ENCODE results near the gene LRRC2.
A peak's percentile ranks its signal among the peaks of the same experiment; 100 is the strongest.

Gene LRRC2

DNA sequence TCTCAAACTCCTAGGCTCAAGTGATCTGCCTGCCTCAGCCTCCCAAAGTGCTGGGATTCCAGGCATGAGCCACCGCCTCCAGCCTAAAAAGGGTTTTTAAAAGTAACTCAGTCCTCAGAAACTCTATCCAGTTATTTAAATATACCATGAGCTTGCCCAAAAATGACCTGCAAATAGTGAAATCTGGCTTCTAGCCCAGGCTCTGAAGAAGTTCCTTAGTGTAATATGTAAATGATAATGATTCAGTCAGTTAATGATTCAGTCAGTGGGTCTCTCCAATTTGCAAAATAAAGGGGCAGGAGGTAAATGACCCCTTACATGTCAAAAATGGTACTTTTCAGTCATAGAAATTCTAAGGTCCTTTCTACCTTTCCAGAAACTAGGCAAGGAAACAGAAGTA is 28.8 kb downstream of the LRRC2 start:
- peaks cover 57% of the 10 kb centered on the region for H3K4me1 ChIP-seq (ENCODE audit: low read length)
- H2AFZ ChIP-seq (ENCODE audit: low read length), result 0 out of 2 replicates have a peak overlapping the region, but pooled peaks have one; percentile 2
- H3K4me2 ChIP-seq (ENCODE audit: low read depth, low read length), result peak overlapping the region; percentile 77; the same call in 1 of the 2 replicates

DNA sequence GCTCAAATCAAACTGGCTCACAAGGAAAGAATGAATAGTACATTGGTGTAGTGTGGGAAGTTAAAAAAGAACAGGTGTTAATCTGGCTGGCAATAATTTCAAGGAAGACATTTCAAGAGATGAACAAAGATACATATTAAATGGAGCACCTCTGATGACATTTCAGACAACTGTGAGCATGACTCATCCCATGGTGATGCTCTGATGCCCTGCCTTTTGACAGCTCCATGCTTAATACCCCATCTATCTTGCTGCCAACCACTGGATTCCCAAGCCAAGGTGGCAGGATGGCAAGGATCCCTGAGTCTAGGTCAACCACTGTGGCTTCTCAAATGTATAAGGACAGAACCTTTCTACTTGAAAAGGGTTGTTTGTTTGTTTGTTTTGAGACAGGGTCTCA is 29.3 kb downstream of the LRRC2 start:
- no peaks in the 10 kb centered on the region for H3K79me2 ChIP-seq (ENCODE audit: low read length)
- H3K9me2 ChIP-seq (replicated peaks; ENCODE audit: insufficient read depth, low read length), result no peaks in the 10 kb centered on the region
- H2AFZ ChIP-seq (ENCODE audit: low read length), result no peak overlapping the region
- peaks cover 31% of the 10 kb centered on the region for H3F3A ChIP-seq (ENCODE audit: insufficient read depth, low read length)
- peaks cover 51% of the 10 kb centered on the region for H3K4me1 ChIP-seq (ENCODE audit: low read length)
- no peaks in the 10 kb centered on the region for H4K20me1 ChIP-seq (ENCODE audit: insufficient read depth, low read length)
- H3K27ac ChIP-seq (ENCODE audit: low read length), result peak overlapping the region; percentile 98; the same call in 1 of the 2 replicates
- H3K36me3 ChIP-seq (replicated peaks; ENCODE audit: insufficient read depth, low read length), result no peaks in the 10 kb centered on the region
- H3K4me3 ChIP-seq (ENCODE audit: low read length), result no peak overlapping the region
- no peaks in the 10 kb centered on the region for H3K9me3 ChIP-seq (replicated peaks; ENCODE audit: insufficient read depth, low read length)
- DNase-seq, result no peak
- no peak overlapping the region for H3K4me2 ChIP-seq (ENCODE audit: low read depth, low read length)
- TF ChIP-seq EZH2phosphoT487 (IDR thresholded peaks at IDR 0.05; ENCODE audit: low read length) (no peak), EZH2 (optimal IDR thresholded peaks at IDR 0.05; ENCODE audit: low read depth, low read length) (no peak)
- TF ChIP-seq, protein P1, sequence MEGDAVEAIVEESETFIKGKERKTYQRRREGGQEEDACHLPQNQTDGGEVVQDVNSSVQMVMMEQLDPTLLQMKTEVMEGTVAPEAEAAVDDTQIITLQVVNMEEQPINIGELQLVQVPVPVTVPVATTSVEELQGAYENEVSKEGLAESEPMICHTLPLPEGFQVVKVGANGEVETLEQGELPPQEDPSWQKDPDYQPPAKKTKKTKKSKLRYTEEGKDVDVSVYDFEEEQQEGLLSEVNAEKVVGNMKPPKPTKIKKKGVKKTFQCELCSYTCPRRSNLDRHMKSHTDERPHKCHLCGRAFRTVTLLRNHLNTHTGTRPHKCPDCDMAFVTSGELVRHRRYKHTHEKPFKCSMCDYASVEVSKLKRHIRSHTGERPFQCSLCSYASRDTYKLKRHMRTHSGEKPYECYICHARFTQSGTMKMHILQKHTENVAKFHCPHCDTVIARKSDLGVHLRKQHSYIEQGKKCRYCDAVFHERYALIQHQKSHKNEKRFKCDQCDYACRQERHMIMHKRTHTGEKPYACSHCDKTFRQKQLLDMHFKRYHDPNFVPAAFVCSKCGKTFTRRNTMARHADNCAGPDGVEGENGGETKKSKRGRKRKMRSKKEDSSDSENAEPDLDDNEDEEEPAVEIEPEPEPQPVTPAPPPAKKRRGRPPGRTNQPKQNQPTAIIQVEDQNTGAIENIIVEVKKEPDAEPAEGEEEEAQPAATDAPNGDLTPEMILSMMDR (IDR thresholded peaks at IDR 0.05; ENCODE audit: low read length), result no peak
- H3K27me3 ChIP-seq (replicated peaks; ENCODE audit: insufficient read depth, low read length), result no peaks in the 10 kb centered on the region
- H3K9ac ChIP-seq (ENCODE audit: low read length), result no peak overlapping the region

More for the DNA sequence above, 28.8 kb downstream of the LRRC2 start:
- H3K9me3 ChIP-seq (replicated peaks; ENCODE audit: insufficient read depth, low read length), result no peaks in the 10 kb centered on the region
- H3K9me2 ChIP-seq (replicated peaks; ENCODE audit: insufficient read depth, low read length), result no peaks in the 10 kb centered on the region
- no peaks in the 10 kb centered on the region for H3K36me3 ChIP-seq (replicated peaks; ENCODE audit: insufficient read depth, low read length)
- H4K20me1 ChIP-seq (ENCODE audit: insufficient read depth, low read length), result no peaks in the 10 kb centered on the region
- DNase-seq, result no peak
- no peak for TF ChIP-seq EZH2phosphoT487 (IDR thresholded peaks at IDR 0.05; ENCODE audit: low read length)
- TF ChIP-seq EZH2 (optimal IDR thresholded peaks at IDR 0.05; ENCODE audit: low read depth, low read length), result no peak
- TF ChIP-seq, protein P1 (IDR thresholded peaks at IDR 0.05; ENCODE audit: low read length), result no peak
- no peaks in the 10 kb centered on the region for H3K27me3 ChIP-seq (replicated peaks; ENCODE audit: insufficient read depth, low read length)
- peak overlapping the region; percentile 89 for H3K9ac ChIP-seq (ENCODE audit: low read length)
- peak overlapping the region; percentile 98 for H3K27ac ChIP-seq (ENCODE audit: low read length)
- peaks cover 31% of the 10 kb centered on the region for H3F3A ChIP-seq (ENCODE audit: insufficient read depth, low read length)
- H3K4me3 ChIP-seq (ENCODE audit: low read length), result no peak overlapping the region
- no peaks in the 10 kb centered on the region for H3K79me2 ChIP-seq (ENCODE audit: low read length)

DNA sequence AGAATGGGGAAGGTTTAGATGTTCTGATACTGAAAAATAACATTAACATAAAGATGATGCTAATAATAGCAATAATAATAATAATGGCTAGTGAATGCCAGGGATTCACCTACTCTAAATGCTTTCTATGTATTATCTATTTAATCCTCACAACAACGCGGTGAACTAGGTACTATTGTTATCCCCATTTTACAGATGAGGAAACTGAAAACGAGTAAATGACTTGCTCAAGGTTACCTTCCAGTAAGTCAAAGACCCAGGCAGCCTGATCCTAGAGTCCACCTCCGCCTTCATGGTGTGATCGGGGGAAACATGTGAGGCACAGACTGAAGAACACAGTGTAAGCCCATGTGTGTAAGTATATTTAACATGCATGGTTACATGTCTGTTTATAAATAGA is 30.4 kb downstream of the LRRC2 start:
- H3K4me2 ChIP-seq (ENCODE audit: low read depth, low read length), result no peak overlapping the region
- H3F3A ChIP-seq (ENCODE audit: insufficient read depth, low read length), result peaks cover 31% of the 10 kb centered on the region
- H3K9ac ChIP-seq (ENCODE audit: low read length), result no peak overlapping the region
- H3K4me3 ChIP-seq (ENCODE audit: low read length), result no peak overlapping the region
- TF ChIP-seq, protein P1 (IDR thresholded peaks at IDR 0.05; ENCODE audit: low read length), result no peak
- TF ChIP-seq EZH2phosphoT487 (IDR thresholded peaks at IDR 0.05; ENCODE audit: low read length) (no peak), EZH2 (optimal IDR thresholded peaks at IDR 0.05; ENCODE audit: low read depth, low read length) (no peak)
- H3K27ac ChIP-seq (ENCODE audit: low read length), result no peak overlapping the region
- H2AFZ ChIP-seq (ENCODE audit: low read length), result no peak overlapping the region
- H3K4me1 ChIP-seq (ENCODE audit: low read length), result peaks cover 46% of the 10 kb centered on the region
- H3K79me2 ChIP-seq (ENCODE audit: low read length), result no peaks in the 10 kb centered on the region
- no peaks in the 10 kb centered on the region for H3K27me3 ChIP-seq (replicated peaks; ENCODE audit: insufficient read depth, low read length)
- H3K9me2 ChIP-seq (replicated peaks; ENCODE audit: insufficient read depth, low read length), result no peaks in the 10 kb centered on the region
- H4K20me1 ChIP-seq (ENCODE audit: insufficient read depth, low read length), result no peaks in the 10 kb centered on the region
- no peaks in the 10 kb centered on the region for H3K9me3 ChIP-seq (replicated peaks; ENCODE audit: insufficient read depth, low read length)
- no peak for DNase-seq
- H3K36me3 ChIP-seq (replicated peaks; ENCODE audit: insufficient read depth, low read length), result no peaks in the 10 kb centered on the region
